ENCODE data around the gene CYB561.

- TF ChIP-seq CTCF (conservative IDR thresholded peaks at IDR 0.05; ENCODE audit: low read depth in 2 of 2) = no peak
- TF ChIP-seq POLR2AphosphoS5 (IDR thresholded peaks at IDR 0.05; ENCODE audit: low read depth) = no peak
These were observed 3.1 kb downstream of the CYB561 start for GRCh38 chr17:63443053-63443452.

Data from GM23338 (cell line).